ENCODE results near the gene FAM43B.

GRCh38 chr1:20588634-20589225 lies 36.4 kb downstream of the FAM43B start, which contains the start of gene CDA:
- TF ChIP-seq CTCF (IDR thresholded peaks at IDR 0.05) (no peak), POLR2A (IDR thresholded peaks at IDR 0.05) (no peak), EP300 (IDR thresholded peaks at IDR 0.05) (no peak), POLR2AphosphoS5 (IDR thresholded peaks at IDR 0.05) (no peak)

All from upper lobe of left lung (tissue), 4 donors.